ENCODE data around the gene OPRD1.

OPRD1 gene

GRCh38 chr1:28894785-28895184 lies 82.8 kb downstream of the OPRD1 start:
- no peak for TF ChIP-seq CTCF (IDR thresholded peaks at IDR 0.05)

- TF ChIP-seq CTCF (IDR thresholded peaks at IDR 0.05), result no peak
Observed at GRCh38 chr1:28895896-28896608, 84.1 kb downstream of the OPRD1 start.

- no peak for TF ChIP-seq CTCF (IDR thresholded peaks at IDR 0.05)
Observed at GRCh38 chr1:28896609-28896986, 84.6 kb downstream of the OPRD1 start.

GRCh38 chr1:28897789-28898188 lies 85.8 kb downstream of the OPRD1 start:
- no peak for TF ChIP-seq CTCF (IDR thresholded peaks at IDR 0.05)

- no peak for TF ChIP-seq CTCF (IDR thresholded peaks at IDR 0.05)
Observed at GRCh38 chr1:28898405-28898881, 86.5 kb downstream of the OPRD1 start.

GRCh38 chr1:28899267-28899666 lies 87.3 kb downstream of the OPRD1 start:
- TF ChIP-seq CTCF (IDR thresholded peaks at IDR 0.05), result no peak

- no peak for TF ChIP-seq CTCF (IDR thresholded peaks at IDR 0.05)
Observed at GRCh38 chr1:28900562-28900961, 88.6 kb downstream of the OPRD1 start.

GRCh38 chr1:28902738-28903137 lies 90.8 kb downstream of the OPRD1 start:
- no peak for TF ChIP-seq CTCF (IDR thresholded peaks at IDR 0.05)

Data from LNCAP (cell line).